HG03025 (cell line): Measurements from ENCODE around the gene ZNF644.

ENCODE experiments used
- ATAC-seq: cut with Tn5 transposase; IDR thresholded peaks from one replicate; pipeline ENCODE4 v1.9.1; 2021; ENCODE audit warnings: mild to moderate bottlenecking, moderate library complexity; ENCODE audit not compliant: unreplicated experiment, low FRiP score

ZNF644 gene

DNA sequence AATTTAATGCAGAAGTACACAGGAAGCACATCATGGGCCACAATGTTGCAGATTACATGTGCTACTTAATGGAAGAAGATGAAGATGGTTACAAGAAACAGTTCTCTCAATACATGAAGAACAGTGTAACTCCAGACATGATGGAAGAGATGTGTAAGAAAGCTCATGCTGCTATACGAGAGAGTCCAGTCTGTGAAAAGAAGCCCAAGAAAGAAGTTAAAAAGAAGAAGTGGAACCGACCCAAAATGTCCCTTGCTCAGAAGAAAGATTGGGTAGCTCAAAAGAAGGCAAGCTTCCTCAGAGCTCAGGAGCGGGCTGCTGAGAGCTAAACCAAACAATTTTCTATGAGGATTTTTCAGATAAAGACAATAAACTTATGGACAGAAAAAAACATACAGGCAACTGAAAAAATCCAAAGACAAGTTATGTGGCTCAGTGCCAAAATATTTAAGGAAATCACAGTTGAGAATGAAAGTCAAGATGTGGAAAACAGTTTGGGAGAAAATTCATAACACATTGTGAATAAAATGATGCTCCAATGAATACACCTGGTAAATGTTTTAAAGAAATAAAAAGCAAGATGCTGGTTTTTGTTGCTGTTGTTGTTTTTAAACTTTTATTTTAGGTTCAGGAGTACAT, 2.8 kb upstream of the ZNF644 start:
- no peak for ATAC-seq

- no peak for ATAC-seq
These were observed 689 bp upstream of the ZNF644 start for GRCh38 chr1:91022518-91022929.

DNA sequence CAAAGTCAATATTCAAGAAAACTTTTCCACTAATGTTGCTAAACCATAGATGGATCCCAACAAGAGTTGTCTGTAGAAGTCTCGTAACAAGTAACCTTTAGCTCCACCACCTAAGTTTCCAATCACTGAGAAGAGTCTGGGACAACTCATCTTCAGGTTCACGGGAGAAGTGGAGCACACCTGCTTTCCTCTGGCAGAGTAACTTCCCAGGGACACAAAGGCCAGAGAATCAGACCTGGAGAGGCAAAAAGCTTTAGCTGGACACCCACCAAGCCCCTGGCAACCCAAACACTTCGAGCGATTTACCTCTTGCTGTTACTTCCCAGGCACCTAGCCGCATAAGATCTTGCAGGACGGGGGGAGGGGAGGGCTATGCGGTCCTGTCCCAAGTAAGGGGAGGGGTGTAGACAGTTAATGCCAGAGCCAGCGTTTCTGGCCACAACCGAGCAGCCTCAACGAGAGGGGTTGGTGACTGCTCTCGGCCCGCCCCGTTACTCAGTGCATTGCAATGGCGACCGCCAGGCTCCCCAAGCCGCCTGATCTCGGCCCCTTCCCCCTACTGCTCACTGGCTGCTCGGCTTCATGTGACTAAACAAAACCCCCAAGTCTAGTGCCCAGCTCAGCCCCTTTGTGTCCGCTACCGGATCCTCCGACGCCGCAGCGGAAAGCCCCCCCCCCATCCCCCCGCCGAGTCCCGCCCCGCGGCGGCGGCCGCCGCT, 709 bp downstream of the ZNF644 start:
- peak; percentile 37 for ATAC-seq

DNA sequence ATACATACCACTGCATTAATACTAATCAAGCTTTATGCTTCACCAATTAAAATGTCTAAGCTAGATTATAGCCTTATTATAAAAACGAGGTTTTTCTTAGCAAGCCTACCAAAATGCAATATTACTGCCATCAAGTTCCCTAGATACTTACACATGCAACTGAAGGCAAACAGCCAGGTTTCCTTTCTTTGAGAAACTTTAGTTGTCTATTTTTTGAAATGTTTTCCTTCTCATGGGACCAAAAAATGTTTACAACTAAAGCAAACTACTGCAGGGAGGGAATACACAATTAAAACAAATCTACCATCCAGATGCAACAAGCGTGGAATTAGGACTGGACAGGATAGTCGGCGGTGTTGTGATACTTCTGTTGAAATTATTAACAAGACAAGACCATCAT, 1.3 kb downstream of the ZNF644 start:
- no peak for ATAC-seq

GRCh38 chr1:91018006-91018405, 3.8 kb downstream of the ZNF644 start:
- no peak for ATAC-seq

DNA sequence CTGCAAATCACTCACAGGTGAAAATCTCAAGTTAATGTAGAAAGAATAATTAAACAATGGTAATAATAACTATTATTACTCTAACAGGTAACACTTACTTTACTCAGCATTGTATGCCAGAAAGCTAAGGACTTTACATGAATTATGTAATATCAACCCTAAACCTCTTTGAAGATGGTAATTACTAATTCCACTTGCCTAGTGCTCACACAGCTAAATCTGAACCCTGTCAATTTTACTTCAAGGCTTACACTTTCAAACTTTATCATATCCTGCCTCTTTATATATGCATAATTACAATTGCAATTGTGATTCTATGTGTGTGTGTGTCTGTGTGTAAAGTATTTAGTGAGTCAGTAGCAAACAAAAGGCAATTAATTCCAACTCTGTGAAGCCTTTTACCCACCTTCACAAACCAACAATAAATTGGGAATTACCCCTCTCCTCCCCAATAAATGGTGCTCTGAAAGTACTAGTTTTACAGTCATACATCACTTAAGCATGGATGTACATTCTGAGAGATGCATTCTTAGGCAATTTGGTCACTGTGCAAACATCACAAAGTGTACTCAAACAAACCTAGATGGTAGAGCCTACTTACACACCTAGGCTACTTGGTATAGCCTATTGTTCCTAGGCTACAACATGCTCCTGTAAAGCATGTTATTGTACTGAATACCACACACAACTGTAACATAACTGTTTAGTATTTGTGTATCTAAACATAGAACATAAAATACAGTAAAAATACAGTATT, 5.9 kb downstream of the ZNF644 start:
- no peak for ATAC-seq

GRCh38 chr1:91015358-91015780, 6.5 kb downstream of the ZNF644 start:
- ATAC-seq: no peak

GRCh38 chr1:91014475-91014874, 7.4 kb downstream of the ZNF644 start:
- no peak for ATAC-seq

DNA sequence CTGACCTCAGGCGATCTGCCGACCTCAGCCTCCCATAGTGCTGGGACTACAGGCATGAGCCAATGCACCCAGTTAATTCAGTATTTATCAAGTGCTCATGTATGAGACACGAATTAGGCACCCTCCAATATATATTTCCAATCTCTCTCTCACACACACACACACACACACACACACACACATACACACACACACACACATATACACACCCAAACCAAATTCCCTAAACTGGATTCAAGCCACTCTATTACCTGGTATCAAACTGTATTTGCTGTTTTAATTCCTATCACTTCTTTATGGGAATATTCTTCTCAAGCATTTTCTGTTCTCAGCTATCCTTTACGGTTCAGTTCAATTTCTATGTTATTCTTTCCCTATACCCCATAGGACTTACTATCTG, 8.5 kb downstream of the ZNF644 start:
- no peak for ATAC-seq

GRCh38 chr1:91012196-91012595, 9.6 kb downstream of the ZNF644 start:
- no peak for ATAC-seq

- ATAC-seq: no peak
These were observed 10.1 kb downstream of the ZNF644 start for GRCh38 chr1:91011726-91012125.

DNA sequence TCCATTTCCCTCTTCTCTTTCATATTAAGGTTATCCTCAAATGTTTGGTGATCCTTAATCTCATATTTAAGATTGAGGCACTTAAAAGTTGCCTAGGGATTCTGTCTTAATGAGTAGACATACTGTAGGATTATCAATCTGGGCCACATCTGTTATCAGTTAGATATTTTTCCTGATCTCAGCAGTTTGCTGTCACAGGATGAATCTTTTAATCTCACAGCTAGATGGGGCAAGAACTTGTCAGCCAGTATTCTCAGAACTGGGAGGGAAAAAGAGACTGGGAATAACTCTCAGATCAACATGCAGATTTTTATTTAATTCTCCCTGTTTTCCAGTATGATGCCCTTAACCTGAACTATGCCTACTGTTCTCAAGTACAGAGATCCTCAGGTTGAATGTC, 14.0 kb downstream of the ZNF644 start:
- ATAC-seq: no peak

- no peak for ATAC-seq
These were observed 14.7 kb downstream of the ZNF644 start for GRCh38 chr1:91007092-91007491.

GRCh38 chr1:91006113-91006908, 15.5 kb downstream of the ZNF644 start:
- ATAC-seq: no peak

- no peak for ATAC-seq
These were observed 16.6 kb downstream of the ZNF644 start for GRCh38 chr1:91005285-91005684.

DNA sequence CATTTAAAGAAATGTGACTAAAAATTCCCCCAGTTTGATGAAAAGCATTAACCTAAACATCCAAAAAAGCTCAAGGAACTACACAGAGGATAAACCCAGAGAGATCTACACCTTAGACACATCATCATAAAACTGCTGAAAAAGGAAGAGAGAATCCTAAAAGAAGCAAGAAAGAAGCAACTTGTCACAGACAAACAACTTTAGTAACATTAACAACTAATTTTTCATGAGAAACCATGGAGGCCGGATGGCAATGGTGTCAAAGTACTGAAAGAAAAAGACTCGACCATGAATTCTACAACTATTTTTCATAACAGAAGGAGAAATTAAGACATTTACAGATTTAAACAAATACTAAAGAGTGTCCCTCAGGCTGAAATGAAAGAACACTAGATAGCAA, 17.7 kb downstream of the ZNF644 start:
- no peak for ATAC-seq

GRCh38 chr1:90996742-90997413, 25.0 kb downstream of the ZNF644 start:
- no peak for ATAC-seq

- ATAC-seq: no peak
These were observed 26.4 kb downstream of the ZNF644 start for GRCh38 chr1:90995311-90995894.

DNA sequence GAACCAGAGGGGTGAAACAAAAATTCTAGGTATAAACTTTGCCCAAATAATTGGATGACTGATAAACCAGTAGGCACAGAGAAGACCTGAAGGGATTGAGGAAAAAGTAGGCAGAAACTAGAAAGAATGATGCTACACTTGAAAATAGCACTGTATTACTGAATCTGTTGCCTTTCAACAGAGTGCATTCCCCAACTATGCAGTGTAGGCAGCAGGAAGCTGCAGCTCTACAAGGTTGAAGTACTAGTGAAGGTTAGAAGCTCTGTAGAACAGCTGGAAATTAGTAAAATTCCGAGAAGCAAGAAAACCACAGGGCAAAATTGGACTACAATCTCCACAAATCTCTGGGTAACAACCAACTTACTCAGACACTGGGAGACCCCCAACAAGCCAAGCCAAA, 27.4 kb downstream of the ZNF644 start:
- no peak for ATAC-seq

DNA sequence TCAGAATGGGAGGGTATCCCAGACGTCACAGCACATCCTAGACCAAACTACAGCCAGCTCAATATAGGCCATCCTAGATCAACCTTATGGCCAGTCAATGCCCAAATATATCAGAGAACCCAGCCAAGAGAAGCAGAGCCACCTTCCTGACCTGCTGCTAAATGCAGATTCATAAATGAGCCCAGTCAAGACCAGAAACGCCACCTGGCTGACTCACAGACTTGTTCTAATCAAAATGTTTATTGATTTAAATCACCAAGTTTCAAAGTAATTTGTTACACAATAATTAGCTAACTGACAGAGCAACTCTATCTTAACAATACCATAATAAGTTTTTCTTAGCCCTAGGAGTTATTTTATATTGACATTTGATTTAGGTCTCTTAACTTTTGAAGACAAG, 28.6 kb downstream of the ZNF644 start:
- ATAC-seq: no peak
